ENCODE results near the gene THAP8.

DNA sequence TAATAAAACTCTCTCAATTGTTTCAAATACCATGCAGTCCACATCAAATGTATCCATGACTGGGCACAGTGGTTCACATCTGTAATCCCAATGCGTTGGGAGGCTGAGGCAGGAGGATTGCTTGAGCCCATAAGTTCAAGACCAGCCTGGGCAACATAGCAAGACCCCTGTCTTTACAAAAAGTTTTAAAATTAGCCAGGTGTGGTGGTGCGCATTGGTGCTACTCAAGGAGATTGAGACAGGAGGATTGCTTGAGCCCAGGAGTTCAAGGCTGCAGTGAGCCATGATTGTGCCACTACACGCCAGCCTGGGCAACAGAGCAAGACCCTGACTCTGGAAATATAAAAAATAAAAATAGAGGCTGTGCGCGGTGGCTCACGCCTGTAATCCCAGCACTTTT, 26.4 kb downstream of the THAP8 start:
- TF ChIP-seq KDM5A (IDR thresholded peaks at IDR 0.05; ENCODE audit: low read length) (no peak), MAX (IDR thresholded peaks at IDR 0.05) (no peak), CHD7 (IDR thresholded peaks at IDR 0.05; ENCODE audit: insufficient replicate concordance, low read length) (no peak), CTCF (IDR thresholded peaks at IDR 0.05; ENCODE audit: control extremely low read depth in 1 of 3, insufficient read depth in 1 of 3, low read depth in 1 of 3, low read length in 3 of 3) (no peak), EGR1 (IDR thresholded peaks at IDR 0.05; ENCODE audit: borderline replicate concordance, low read depth, low read length) (no peak), CEBPB (IDR thresholded peaks at IDR 0.05; ENCODE audit: low read depth, low read length) (no peak)

Measured in H1 (cell line).